OCI-LY1 (cell line): ENCODE data around the gene FOXN3.

ENCODE experiments used
- H2AFZ ChIP-seq: fragments of 200-600 bp; sonication (generic), shearing (Covaris generic); 2 replicates; pipeline ENCODE4 v1.6.0; 2014; ENCODE audit warnings: antibody characterized with exemption, mild to moderate bottlenecking, low read length
- H3F3A ChIP-seq: fragments of 200-600 bp; sonication (generic), shearing (Covaris generic); 2 replicates; pipeline ENCODE4 v1.6.0; 2014; ENCODE audit warnings: mild to moderate bottlenecking, antibody characterized with exemption, low read length, moderate library complexity; ENCODE audit not compliant: insufficient read depth
- H3K27ac ChIP-seq: fragments of 200-600 bp; sonication (generic); 2 replicates; pipeline ENCODE4 v1.5.1; 2014; ENCODE audit warnings: low read length, mixed run types, mild to moderate bottlenecking, low read depth; ENCODE audit not compliant: poor library complexity, severe bottlenecking
- H3K27me3 ChIP-seq: fragments of 200-600 bp; sonication (generic); 2 replicates; pipeline ENCODE4 v1.6.0; 2014; ENCODE audit warnings: antibody characterized with exemption, mild to moderate bottlenecking, low read length, moderate library complexity; ENCODE audit not compliant: insufficient read depth
- H3K36me3 ChIP-seq: fragments of 200-600 bp; sonication (generic); 2 replicates; pipeline ENCODE4 v1.6.1; 2014; ENCODE audit warnings: mild to moderate bottlenecking, antibody characterized with exemption, low read length, moderate library complexity, mixed read lengths; ENCODE audit not compliant: insufficient read depth
- H3K4me1 ChIP-seq: fragments of 200-600 bp; sonication (generic); 2 replicates; pipeline ENCODE4 v1.5.1; 2014; ENCODE audit warnings: mild to moderate bottlenecking, low read length, moderate library complexity; ENCODE audit not compliant: insufficient read depth, severe bottlenecking
- H3K4me2 ChIP-seq: fragments of 200-600 bp; sonication (generic), shearing (Covaris generic); 2 replicates; pipeline ENCODE4 v1.6.1; 2014; ENCODE audit warnings: low read length
- H3K4me3 ChIP-seq: fragments of 200-600 bp; sonication (generic); 2 replicates; pipeline ENCODE4 v1.5.1; 2014; ENCODE audit warnings: low read length, low read depth, mild to moderate bottlenecking, mixed read lengths; ENCODE audit not compliant: poor library complexity, severe bottlenecking
- H3K79me2 ChIP-seq: fragments of 200-600 bp; shearing (Covaris generic); 2 replicates; pipeline ENCODE4 v1.6.1; 2016; ENCODE audit warnings: mixed run types, low read length, mixed read lengths; ENCODE audit not compliant: insufficient read depth
- H3K9ac ChIP-seq: fragments of 200-600 bp; sonication (generic), shearing (Covaris generic); 2 replicates; pipeline ENCODE4 v1.6.1; 2014; ENCODE audit warnings: mild to moderate bottlenecking, low read length, mixed read lengths
- H3K9me2 ChIP-seq: fragments of 200-600 bp; sonication (generic), shearing (Covaris generic); 2 replicates; pipeline ENCODE4 v1.6.1; 2014; ENCODE audit warnings: low read depth, mild to moderate bottlenecking, low read length, mixed read lengths
- H3K9me3 ChIP-seq: fragments of 200-600 bp; shearing (Covaris generic); 2 replicates; pipeline ENCODE4 v1.6.1; 2014; ENCODE audit warnings: low read length, mixed read lengths
- H4K20me1 ChIP-seq: fragments of 200-600 bp; sonication (generic), shearing (Covaris generic); 2 replicates; pipeline ENCODE4 v1.6.0; 2016; ENCODE audit warnings: mild to moderate bottlenecking, low read length; ENCODE audit not compliant: insufficient read depth
- CTCF ChIP-seq: fragments of 200-600 bp; sonication (generic), shearing (Covaris generic); IDR thresholded peaks from 2 replicates; pipeline ENCODE4 v1.5.1; 2017; ENCODE audit warnings: mild to moderate bottlenecking, antibody characterized with exemption, low read length, moderate library complexity, mixed read lengths
- EZH2 ChIP-seq: fragments of 200-600 bp; sonication (generic), shearing (Covaris generic); IDR thresholded peaks from 2 replicates; pipeline ENCODE4 v1.8.0; 2017; ENCODE audit warnings: borderline replicate concordance, mixed run types, mild to moderate bottlenecking, antibody characterized with exemption, low read length, moderate library complexity, mixed read lengths

The FOXN3 gene

GRCh38 chr14:89419973-89420482 lies 3.0 kb upstream of the FOXN3 start:
- no peaks in the 10 kb centered on the region for H4K20me1 ChIP-seq
- no peaks in the 10 kb centered on the region for H3K36me3 ChIP-seq
- no peak for TF ChIP-seq EZH2
- no peak for TF ChIP-seq CTCF
- no peak overlapping the region for H3K4me3 ChIP-seq
- H3K79me2 ChIP-seq: peaks cover 9% of the 10 kb centered on the region
- no peak overlapping the region for H3K4me2 ChIP-seq
- no peak overlapping the region for H3K9ac ChIP-seq
- H3K9me2 ChIP-seq: no peaks in the 10 kb centered on the region
- H3K27ac ChIP-seq: no peak overlapping the region
- no peaks in the 10 kb centered on the region for H3F3A ChIP-seq
- no peak overlapping the region for H2AFZ ChIP-seq
- no peaks in the 10 kb centered on the region for H3K9me3 ChIP-seq
- H3K4me1 ChIP-seq: peaks cover 29% of the 10 kb centered on the region
- H3K27me3 ChIP-seq: no peaks in the 10 kb centered on the region

GRCh38 chr14:89418976-89419375 lies 1.9 kb upstream of the FOXN3 start:
- H2AFZ ChIP-seq: no peak overlapping the region
- no peaks in the 10 kb centered on the region for H3K9me3 ChIP-seq
- no peak overlapping the region for H3K4me2 ChIP-seq
- H3K4me1 ChIP-seq: peaks cover 29% of the 10 kb centered on the region
- no peak for TF ChIP-seq CTCF
- TF ChIP-seq EZH2: no peak
- H4K20me1 ChIP-seq: no peaks in the 10 kb centered on the region
- no peaks in the 10 kb centered on the region for H3F3A ChIP-seq
- H3K27ac ChIP-seq: no peak overlapping the region
- H3K27me3 ChIP-seq: no peaks in the 10 kb centered on the region
- H3K79me2 ChIP-seq: peaks cover 13% of the 10 kb centered on the region
- H3K9me2 ChIP-seq: no peaks in the 10 kb centered on the region
- H3K9ac ChIP-seq: no peak overlapping the region
- no peak overlapping the region for H3K4me3 ChIP-seq
- H3K36me3 ChIP-seq: no peaks in the 10 kb centered on the region; the same call in 1 of the 2 replicates

- Histone ChIP-seq H3K4me2 (peak overlapping the region; percentile 78), H3K79me2 (peaks cover 13% of the 10 kb centered on the region)
These were observed 1.4 kb upstream of the FOXN3 start for GRCh38 chr14:89418452-89418851.

More at GRCh38 chr14:89418452-89418851, 1.4 kb upstream of the FOXN3 start:
- no peak for TF ChIP-seq CTCF
- no peak for TF ChIP-seq EZH2
- no peaks in the 10 kb centered on the region for H4K20me1 ChIP-seq
- no peaks in the 10 kb centered on the region for H3K9me3 ChIP-seq
- H2AFZ ChIP-seq: no peak overlapping the region
- no peaks in the 10 kb centered on the region for H3K27me3 ChIP-seq
- H3K9me2 ChIP-seq: no peaks in the 10 kb centered on the region
- peak overlapping the region; percentile 64 for H3K4me3 ChIP-seq
- H3K4me1 ChIP-seq: peaks cover 24% of the 10 kb centered on the region
- peak overlapping the region; percentile 73; the same call in 1 of the 2 replicates for H3K9ac ChIP-seq
- no peak overlapping the region for H3K27ac ChIP-seq
- no peaks in the 10 kb centered on the region for H3F3A ChIP-seq
- H3K36me3 ChIP-seq: no peaks in the 10 kb centered on the region; the same call in 1 of the 2 replicates
